GM10266 (cell line): ENCODE data around the gene NAT10.
A peak's percentile ranks its signal among the peaks of the same experiment; 100 is the strongest.

Experiments used
- DNase-seq: peaks from one replicate; pipeline ENCODE4 v3.0.0; 2012; ENCODE audit errors: extremely low spot score
- CTCF ChIP-seq: IDR thresholded peaks from 2 replicates; pipeline ENCODE4 v1.5.1; 2012; ENCODE audit warnings: mild to moderate bottlenecking, low read depth; ENCODE audit not compliant: control insufficient read depth, insufficient read depth; ENCODE audit errors: missing control alignments

NAT10 gene

DNA sequence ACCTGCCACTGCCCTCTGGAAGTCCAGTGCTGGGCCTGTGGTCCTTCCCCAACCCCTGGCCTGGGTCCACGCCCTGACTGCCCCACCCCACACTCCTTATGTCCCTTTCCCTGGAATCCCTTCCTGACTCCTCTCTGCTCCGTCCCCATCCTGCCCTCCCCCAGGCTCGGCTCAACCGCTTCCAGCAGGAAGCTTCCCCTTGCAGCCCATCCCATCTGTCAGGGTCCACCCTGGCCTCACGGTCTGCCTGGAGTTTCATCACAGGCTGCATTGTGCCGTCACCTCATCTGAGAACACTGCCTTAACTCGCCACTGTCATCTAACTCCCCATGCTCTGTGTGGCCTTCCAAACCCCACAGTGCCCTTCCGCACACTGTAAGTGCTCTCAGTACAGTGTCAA, 64.3 kb downstream of the NAT10 start:
- TF ChIP-seq CTCF = no peak
- DNase-seq = no peak

GRCh38 chr11:34173050-34173449, 67.6 kb downstream of the NAT10 start:
- no peak for DNase-seq

GRCh38 chr11:34174412-34175041, 69.1 kb downstream of the NAT10 start:
- peak; percentile 99 for TF ChIP-seq CTCF
- peak; percentile 86 for DNase-seq

More at GRCh38 chr11:34173050-34173449, 67.6 kb downstream of the NAT10 start:
- no peak for TF ChIP-seq CTCF

DNA sequence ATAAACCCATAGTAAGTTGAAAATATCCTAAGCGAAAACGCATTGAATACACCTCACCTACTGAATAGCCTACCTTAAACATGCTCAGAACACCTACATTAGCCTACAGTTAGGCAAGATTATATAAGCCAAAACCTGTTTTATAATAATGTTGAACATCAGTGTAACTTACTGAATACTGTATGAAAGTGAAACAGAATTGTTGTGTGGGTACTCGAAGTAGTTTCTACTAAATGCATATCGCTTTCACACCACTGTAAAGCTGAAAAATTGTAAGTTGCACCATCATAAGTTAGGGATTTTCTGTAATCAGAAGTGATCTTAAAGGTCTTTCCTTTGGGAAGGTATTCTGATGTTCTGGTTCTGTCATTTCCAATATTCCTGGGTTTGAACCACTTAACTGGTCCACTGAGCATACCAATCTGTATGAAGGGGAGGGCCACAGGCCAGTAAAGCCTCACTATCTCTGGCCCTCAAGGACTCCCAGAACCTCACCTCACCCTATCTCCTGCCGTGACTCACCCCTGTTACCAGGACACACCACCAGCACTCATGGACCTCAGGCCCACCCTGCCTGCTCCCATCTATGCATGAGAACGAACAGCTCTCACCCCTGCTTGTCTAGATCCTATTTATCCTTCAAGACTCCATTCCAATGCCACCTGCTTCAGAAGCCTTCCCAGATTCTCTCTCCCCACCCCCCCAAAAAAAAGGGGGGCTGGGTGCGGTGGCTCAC, 70.0 kb downstream of the NAT10 start:
- no peak for TF ChIP-seq CTCF
- DNase-seq = no peak

- DNase-seq = no peak
- TF ChIP-seq CTCF = no peak
Observed at GRCh38 chr11:34176751-34177209, 71.4 kb downstream of the NAT10 start.

- DNase-seq = no peak
- TF ChIP-seq CTCF = no peak
Observed at GRCh38 chr11:34178209-34178821, 72.9 kb downstream of the NAT10 start.
